HG03045 (cell line): Measurements from ENCODE around the gene PON3.

ENCODE experiments used
- ATAC-seq: cut with Tn5 transposase; IDR thresholded peaks from one replicate; pipeline ENCODE4 v1.9.1; 2021; ENCODE audit warnings: mild to moderate bottlenecking, moderate library complexity; ENCODE audit not compliant: unreplicated experiment

Gene PON3

GRCh38 chr7:95309951-95310350, 86.2 kb downstream of the PON3 start:
- no peak for ATAC-seq
